ENCODE results near the gene PHF2. TPM values are rescaled to one million over a fixed set of nuclear protein-coding genes. Genes with fewer than 3 reads are reported as not detected.

The PHF2 gene
- total and polyA plus RNA-seq, 2 of the 4 experiments (the other 2 are of a cell fraction) = 5.9 to 9.5 TPM

- POLR2A ChIA-PET (ENCODE audit: unreplicated experiment) = interaction anchor here (0.5 kb wide), 1 partner anchor 21 kb away, joined by 3 read pairs; no protein-coding TSS in a partner anchor
- H3K4me2 ChIP-seq (ENCODE audit: low read depth, low read length) = no peak overlapping the region
- no peaks in the 10 kb centered on the region for H3K36me3 ChIP-seq (ENCODE audit: control insufficient read depth, insufficient read depth, low read length)
- H3K14ac ChIP-seq (replicated peaks; ENCODE audit: low read depth, low read length) = no peak overlapping the region
- no peak overlapping the region for H2AK5ac ChIP-seq (ENCODE audit: low read depth, low read length)
- in situ Hi-C loops (cut with MboI; ENCODE audit: low sequenced_read_pairs) (no loop called here), intact Hi-C loops (cut with micrococcal nuclease) (no loop called here), dilution Hi-C loops (cut with HindIII; ENCODE audit: low sequenced_read_pairs, unreplicated experiment) (no loop called here)
- no peak overlapping the region for H3K9ac ChIP-seq (ENCODE audit: low read depth, low read length)
- no peak overlapping the region for H2BK120ac ChIP-seq (ENCODE audit: low read depth, low read length)
- H3K4me3 ChIP-seq (ENCODE audit: insufficient read depth, low read depth, low read length) = no peak overlapping the region
- no TSS peak for BruUV-seq (replicated peaks)
- H3K23ac ChIP-seq (ENCODE audit: low read depth, low read length) = no peak overlapping the region
- peaks cover 6% of the 10 kb centered on the region for H3K4me1 ChIP-seq (ENCODE audit: control insufficient read depth, insufficient read depth, low read length)
- H4K8ac ChIP-seq (ENCODE audit: low read depth in 2 of 2, low read length in 2 of 2) = no peak overlapping the region
- DNase-seq = no peak
- peaks cover 25 to 91% of the 10 kb centered on the region in 2 experiments for H3K79me1 ChIP-seq (ENCODE audit: low read depth in 1 of 2, low read length in 2 of 2)
- no peak for TF ChIP-seq MAFK (IDR thresholded peaks at IDR 0.05; ENCODE audit: low read depth, low read length)
- TF ChIP-seq CEBPB (IDR thresholded peaks at IDR 0.05; ENCODE audit: low read depth, low read length) = no peak
- TF ChIP-seq MXI1 (IDR thresholded peaks at IDR 0.05; ENCODE audit: borderline replicate concordance, low read depth, low read length) = no peak
- TF ChIP-seq ELK1 (IDR thresholded peaks at IDR 0.05; ENCODE audit: borderline replicate concordance, low read depth, low read length) = no peak
- TF ChIP-seq FOS (IDR thresholded peaks at IDR 0.05; ENCODE audit: low read depth, low read length) = no peak
- TF ChIP-seq POLR2A (IDR thresholded peaks at IDR 0.05; ENCODE audit: low read depth, low read length) = no peak
- no peak for TF ChIP-seq RAD21 (IDR thresholded peaks at IDR 0.05; ENCODE audit: low read length)
- no peak for ATAC-seq (ENCODE audit: low read depth)
- peaks cover 78% of the 10 kb centered on the region for H4K20me1 ChIP-seq (ENCODE audit: insufficient read depth, low read length)
- no peak overlapping the region for H2BK5ac ChIP-seq (ENCODE audit: low read depth, low read length, poor library complexity, severe bottlenecking)
- peaks cover 24% of the 10 kb centered on the region; the same call in 1 of the 2 replicates for H3K9me1 ChIP-seq (ENCODE audit: insufficient read depth, low read length)
- no CpG with 5 or more reads among the region's 2 CpGs for WGBS, 2 experiments (ENCODE audit: extremely low coverage in 2 of 2, insufficient read length in 1 of 2)
- no peak overlapping the region for H3K4ac ChIP-seq (ENCODE audit: low read depth, low read length)
- CTCF ChIA-PET = no interaction called here
- H3K27ac ChIP-seq (ENCODE audit: insufficient read depth, low read length) = no peak overlapping the region
- no peaks in the 10 kb centered on the region for H3K27me3 ChIP-seq (ENCODE audit: control insufficient read depth, insufficient read depth, low read length)
- H3K56ac ChIP-seq (ENCODE audit: extremely low read depth, insufficient read depth, low read length) = no peak overlapping the region
- no peak overlapping the region for H2BK20ac ChIP-seq (ENCODE audit: low read depth, low read length)
- no peaks in the 10 kb centered on the region for H3K9me3 ChIP-seq (ENCODE audit: control insufficient read depth, insufficient read depth, low read length)
- no peak overlapping the region for H3K18ac ChIP-seq (ENCODE audit: low read depth, low read length)
- no peak overlapping the region for H2AFZ ChIP-seq (replicated peaks; ENCODE audit: low read length, poor library complexity)
- no peak overlapping the region for H4K91ac ChIP-seq (ENCODE audit: insufficient read depth, low read depth, low read length)
- H4K5ac ChIP-seq (ENCODE audit: low read depth, low read length) = no peak overlapping the region
- H2AK9ac ChIP-seq (replicated peaks; ENCODE audit: low read depth, low read length, poor library complexity) = no peak overlapping the region
- no peak overlapping the region for H2BK15ac ChIP-seq (ENCODE audit: low read depth, low read length)
Observed at GRCh38 chr9:93592643-93593021, 16.2 kb downstream of the PHF2 start.
